IMR-90 (cell line): Measurements from ENCODE around the gene BCL7A. TPM values are rescaled to one million over a fixed set of nuclear protein-coding genes. Genes with fewer than 3 reads are reported as not detected.

Experiments used
- ATAC-seq: fragments of 200-7000 bp; cut with Tn5 transposase; 2 replicates; pipeline ENCODE4 v1.9.1; 2020; ENCODE audit warnings: low read depth, mild to moderate bottlenecking, moderate library complexity
- BruUV-seq: library from RNA; stranded (reverse); fragments of 400-500 nt; replicated peaks from 2 replicates; lab custom pipeline; 2021; lab: Mats Ljungman, UMichigan
- CTCF ChIA-PET: fragments of 300-600 bp; formaldehyde crosslinking; extraction: SDS; loops from one replicate; lab custom pipeline; 2021; ENCODE audit warnings: antibody characterized with exemption; lab: Yijun Ruan, JAX
- POLR2A ChIA-PET: fragments of 300-600 bp; sonication (Branson Sonifier 250); formaldehyde crosslinking; loops from one replicate; lab custom pipeline; 2022; ENCODE audit warnings: antibody characterized with exemption; ENCODE audit not compliant: unreplicated experiment; lab: Charles Lee
- DNase-seq: peaks from one replicate; pipeline ENCODE4 v3.0.0; 2013
- H2AFZ ChIP-seq: replicated peaks from 2 replicates; pipeline ENCODE3; 2013; ENCODE audit warnings: low read length, mild to moderate bottlenecking; ENCODE audit not compliant: poor library complexity
- H2AK5ac ChIP-seq: 2 replicates; pipeline ENCODE4 v1.6.1; 2013; ENCODE audit warnings: low read depth, low read length, inconsistent platforms
- H2AK9ac ChIP-seq: replicated peaks from 2 replicates; pipeline ENCODE3; 2013; ENCODE audit warnings: mild to moderate bottlenecking, low read depth, low read length, moderate library complexity; ENCODE audit not compliant: poor library complexity
- H2BK120ac ChIP-seq: 2 replicates; pipeline ENCODE4 v1.6.1; 2013; ENCODE audit warnings: low read depth, low read length, inconsistent platforms
- H2BK15ac ChIP-seq: 3 replicates; pipeline ENCODE4 v1.6.1; 2013; ENCODE audit warnings: low read depth, low read length, inconsistent platforms
- H2BK20ac ChIP-seq: 2 replicates; pipeline ENCODE4 v1.6.1; 2013; ENCODE audit warnings: low read depth, mild to moderate bottlenecking, inconsistent platforms, low read length, moderate library complexity
- H2BK5ac ChIP-seq: 2 replicates; pipeline ENCODE4 v1.6.1; 2013; ENCODE audit warnings: mild to moderate bottlenecking, low read depth, low read length, inconsistent platforms; ENCODE audit not compliant: poor library complexity, severe bottlenecking
- H3K14ac ChIP-seq: replicated peaks from 2 replicates; pipeline ENCODE4 v1.6.1; 2013; ENCODE audit warnings: low read depth, low read length, inconsistent platforms
- H3K18ac ChIP-seq: 2 replicates; pipeline ENCODE4 v1.6.1; 2013; ENCODE audit warnings: low read depth, low read length, control low read depth
- H3K23ac ChIP-seq: 2 replicates; pipeline ENCODE4 v1.6.1; 2013; ENCODE audit warnings: low read depth, low read length, inconsistent platforms
- H3K27ac ChIP-seq: 2 replicates; pipeline ENCODE4 v1.5.1; 2013; ENCODE audit warnings: mild to moderate bottlenecking, control low read depth, low read length; ENCODE audit not compliant: insufficient read depth
- H3K27me3 ChIP-seq: 2 replicates; pipeline ENCODE4 v1.6.1; 2013; ENCODE audit warnings: low read length; ENCODE audit not compliant: control insufficient read depth, insufficient read depth
- H3K36me3 ChIP-seq: 2 replicates; pipeline ENCODE4 v1.6.1; 2013; ENCODE audit warnings: low read length, mixed read lengths; ENCODE audit not compliant: control insufficient read depth, insufficient read depth
- H3K4ac ChIP-seq: 2 replicates; pipeline ENCODE4 v1.6.1; 2013; ENCODE audit warnings: low read depth, low read length, inconsistent platforms
- H3K4me1 ChIP-seq: 2 replicates; pipeline ENCODE4 v1.6.1; 2013; ENCODE audit warnings: low read length, mixed read lengths; ENCODE audit not compliant: control insufficient read depth, insufficient read depth
- H3K4me2 ChIP-seq: 2 replicates; pipeline ENCODE4 v1.6.1; 2013; ENCODE audit warnings: low read depth, mild to moderate bottlenecking, control low read depth, low read length, moderate library complexity
- H3K4me3 ChIP-seq: 2 replicates; pipeline ENCODE4 v1.5.1; 2013; ENCODE audit warnings: low read depth, mild to moderate bottlenecking, control low read depth, low read length, moderate library complexity; ENCODE audit not compliant: insufficient read depth
- H3K56ac ChIP-seq: 2 replicates; pipeline ENCODE4 v1.6.1; 2013; ENCODE audit warnings: low read length, inconsistent platforms; ENCODE audit not compliant: insufficient read depth; ENCODE audit errors: extremely low read depth
- H3K79me1 ChIP-seq, 2 experiments: 2 replicates each; pipeline ENCODE4 v1.6.1; 2013; ENCODE audit warnings: low read length in 2 of 2, inconsistent platforms in 1 of 2, low read depth in 1 of 2
- H3K9ac ChIP-seq: 2 replicates; pipeline ENCODE4 v1.6.1; 2013; ENCODE audit warnings: low read depth, low read length, control low read depth
- H3K9me1 ChIP-seq: 2 replicates; pipeline ENCODE4 v1.6.1; 2013; ENCODE audit warnings: low read length, inconsistent platforms; ENCODE audit not compliant: insufficient read depth
- H3K9me3 ChIP-seq: 2 replicates; pipeline ENCODE4 v1.6.1; 2013; ENCODE audit warnings: low read length; ENCODE audit not compliant: control insufficient read depth, insufficient read depth
- H4K20me1 ChIP-seq: 2 replicates; pipeline ENCODE4 v1.6.1; 2013; ENCODE audit warnings: low read length, inconsistent platforms; ENCODE audit not compliant: insufficient read depth
- H4K5ac ChIP-seq: 2 replicates; pipeline ENCODE4 v1.6.1; 2013; ENCODE audit warnings: mild to moderate bottlenecking, low read depth, low read length, control low read depth
- H4K8ac ChIP-seq, 2 experiments: 2 replicates each; pipeline ENCODE4 v1.6.1; 2013; ENCODE audit warnings: low read depth in 2 of 2, low read length in 2 of 2, control low read depth in 1 of 2, inconsistent platforms in 1 of 2
- H4K91ac ChIP-seq: 2 replicates; pipeline ENCODE4 v1.6.1; 2013; ENCODE audit warnings: low read depth, low read length, inconsistent platforms; ENCODE audit not compliant: insufficient read depth
- BHLHE40 ChIP-seq: fragments of 150-350 bp; IDR thresholded peaks from 2 replicates; pipeline ENCODE4 v1.6.1; 2016; ENCODE audit warnings: mild to moderate bottlenecking, low read depth, low read length
- CEBPB ChIP-seq: IDR thresholded peaks from 2 replicates; pipeline ENCODE4 v1.6.1; 2012; ENCODE audit warnings: low read depth, low read length, improper control_type of control experiment
- FOS ChIP-seq: fragments of 150-350 bp; IDR thresholded peaks from 2 replicates; pipeline ENCODE4 v1.6.1; 2016; ENCODE audit warnings: low read depth, low read length
- MAFK ChIP-seq: IDR thresholded peaks from 2 replicates; pipeline ENCODE4 v1.6.1; 2012; ENCODE audit warnings: low read depth, low read length, improper control_type of control experiment
- MAZ ChIP-seq: IDR thresholded peaks from 2 replicates; pipeline ENCODE4 v1.6.1; 2012; ENCODE audit warnings: low read depth, mild to moderate bottlenecking, low read length, improper control_type of control experiment, moderate library complexity, borderline replicate concordance
- MXI1 ChIP-seq: IDR thresholded peaks from 2 replicates; pipeline ENCODE4 v1.6.1; 2012; ENCODE audit warnings: low read depth, mild to moderate bottlenecking, low read length, moderate library complexity, borderline replicate concordance
- NFE2L2 ChIP-seq: fragments of 150-350 bp; IDR thresholded peaks from 2 replicates; pipeline ENCODE4 v1.6.1; 2016; ENCODE audit warnings: low read depth, mild to moderate bottlenecking, low read length
- POLR2A ChIP-seq: IDR thresholded peaks from 2 replicates; pipeline ENCODE4 v1.6.1; 2012; ENCODE audit warnings: mild to moderate bottlenecking, low read depth, low read length
- RAD21 ChIP-seq: IDR thresholded peaks from 2 replicates; pipeline ENCODE4 v1.6.1; 2012; ENCODE audit warnings: low read length, improper control_type of control experiment
- RCOR1 ChIP-seq: IDR thresholded peaks from 2 replicates; pipeline ENCODE4 v1.6.1; 2012; ENCODE audit warnings: mild to moderate bottlenecking, low read length, improper control_type of control experiment; ENCODE audit not compliant: insufficient replicate concordance
- RFX5 ChIP-seq: IDR thresholded peaks from 2 replicates; pipeline ENCODE4 v1.8.0; 2012; ENCODE audit warnings: low read depth, mild to moderate bottlenecking, low read length, moderate library complexity
- SMC3 ChIP-seq: fragments of 150-350 bp; IDR thresholded peaks from 2 replicates; pipeline ENCODE4 v1.6.1; 2016; ENCODE audit warnings: low read depth, mild to moderate bottlenecking, antibody characterized with exemption, low read length, moderate library complexity
- WGBS, 2 experiments: methylation state at CpG; one replicate each; pipeline versions ENCODE4 v1.1.5 to v1.1.7; 2013; ENCODE audit warnings: missing lambda C conversion rate in 2 of 2; ENCODE audit not compliant: insufficient read length in 1 of 2; ENCODE audit errors: extremely low coverage in 2 of 2; 5-methylcytosine and 5-hydroxymethylcytosine counted together
- dilution Hi-C: fragments of 300-500 bp; cut with HindIII; formaldehyde crosslinking; loops from one replicate; pipeline ENCODE4 v1.14.3; 2018; ENCODE audit warnings: low sequenced_read_pairs; ENCODE audit not compliant: unreplicated experiment
- in situ Hi-C: fragments of 300-500 bp; cut with MboI; formaldehyde crosslinking; loops from 3 replicates; pipeline ENCODE4 v1.14.3; 2019; ENCODE audit warnings: low sequenced_read_pairs, inconsistent platforms, mixed read lengths
- intact Hi-C: fragments of 100-400 bp; cut with micrococcal nuclease; formaldehyde crosslinking; loops from 2 replicates; pipeline ENCODE4 v1.10.0; 2022
- polyA plus RNA-seq, 3 experiments: library from polyadenylated mRNA; depleted of rRNA; stranded (reverse); fragments of >200 nt; gene quantifications; 2 replicates each; pipeline ENCODE4 v1.2.3, GENCODE V29; 2012; ENCODE audit warnings: low replicate concordance in 1 of 3
- total RNA-seq: library from RNA; depleted of rRNA; stranded (reverse); fragments of >200 nt; gene quantifications from 2 replicates; pipeline ENCODE4 v1.2.3, GENCODE V29; 2012
- TF ChIP-seq, protein P1 (sequence below): fragments of 150-350 bp; IDR thresholded peaks from 2 replicates; pipeline ENCODE4 v1.6.1; 2017; ENCODE audit warnings: mild to moderate bottlenecking, antibody characterized with exemption, low read length, low read depth
- TF ChIP-seq, protein P2 (sequence below): conservative IDR thresholded peaks from 2 replicates; pipeline ENCODE4 v1.5.1; 2012; ENCODE audit warnings: mild to moderate bottlenecking, low read depth, low read length, improper control_type of control experiment
- TF ChIP-seq, protein P3 (sequence below): fragments of 150-350 bp; IDR thresholded peaks from 2 replicates; pipeline ENCODE4 v1.6.1; 2016; ENCODE audit warnings: low read depth, mild to moderate bottlenecking, low read length, moderate library complexity, borderline replicate concordance

The BCL7A gene
- total and polyA plus RNA-seq, 2 of the 4 experiments (the other 2 are of a cell fraction): 5.6 to 7.9 TPM

DNA sequence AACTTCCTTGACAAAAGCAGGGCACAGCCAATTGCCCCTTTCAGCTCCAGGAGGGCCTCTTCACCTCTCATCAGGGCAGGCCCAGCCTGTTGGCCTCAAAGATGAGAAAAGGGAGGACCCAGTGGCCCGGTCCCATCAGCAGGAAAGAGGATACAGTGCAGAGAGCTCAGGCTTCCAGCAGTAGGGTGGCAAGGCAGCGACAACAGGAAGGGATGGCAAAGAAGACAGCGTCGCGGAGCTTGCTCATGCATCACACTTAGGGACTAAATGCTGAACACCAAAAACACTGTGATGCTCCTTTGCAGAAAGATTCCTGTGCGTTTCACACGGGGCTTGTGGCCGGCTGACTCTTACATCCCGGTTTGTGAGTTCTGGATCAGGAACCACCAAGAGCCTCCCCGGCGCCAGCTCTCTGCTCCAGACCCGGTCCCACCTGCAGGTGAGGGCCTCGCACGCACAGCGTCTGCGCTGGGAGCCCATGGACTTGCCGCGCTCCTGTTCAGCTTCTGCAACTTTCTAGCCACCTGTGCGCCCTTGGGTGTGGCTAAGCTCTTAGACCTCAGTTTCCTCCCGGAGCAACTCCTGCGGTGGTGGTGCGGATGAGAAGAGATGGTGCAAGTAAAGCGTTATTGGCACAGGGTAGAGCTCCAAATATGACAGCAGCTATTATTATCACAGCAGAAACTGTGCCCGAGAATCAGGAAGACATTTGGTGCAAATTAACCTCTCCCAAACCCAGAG is 15.3 kb upstream of the BCL7A start:
- BruUV-seq: no TSS peak
- H2BK20ac ChIP-seq: no peak overlapping the region
- no peaks in the 10 kb centered on the region for H3K27me3 ChIP-seq
- no peak overlapping the region for H2BK15ac ChIP-seq
- H3K56ac ChIP-seq: no peak overlapping the region
- no peak for ATAC-seq
- dilution Hi-C loops (no loop called here), in situ Hi-C loops (no loop called here), intact Hi-C loops (no loop called here)
- no peak overlapping the region for H4K8ac ChIP-seq
- H3K18ac ChIP-seq: no peak overlapping the region
- no peak overlapping the region for H3K27ac ChIP-seq
- no peaks in the 10 kb centered on the region for H4K20me1 ChIP-seq
- H4K91ac ChIP-seq: no peak overlapping the region
- H3K4me2 ChIP-seq: no peak overlapping the region
- no peaks in the 10 kb centered on the region for H3K9me3 ChIP-seq
- ChIA-PET CTCF (interaction anchor here (0.6 kb wide), 1 partner anchor 13 kb away, joined by 3 read pairs; no protein-coding TSS in a partner anchor), POLR2A (no interaction called here)
- no peak overlapping the region for H2AFZ ChIP-seq
- H3K4ac ChIP-seq: no peak overlapping the region
- no peaks in the 10 kb centered on the region for H3K36me3 ChIP-seq
- no peak overlapping the region for H3K23ac ChIP-seq
- no peak overlapping the region for H3K14ac ChIP-seq
- no peak overlapping the region for H2BK120ac ChIP-seq
- H2AK5ac ChIP-seq: 0 out of 2 replicates have a peak overlapping the region, but pooled peaks have one; percentile 15
- H3K9me1 ChIP-seq: no peaks in the 10 kb centered on the region
- peak overlapping the region; percentile 37 for H2AK9ac ChIP-seq
- H4K5ac ChIP-seq: no peak overlapping the region
- peaks cover 14% of the 10 kb centered on the region for H3K4me1 ChIP-seq
- H3K79me1 ChIP-seq: no peaks in the 10 kb centered on the region
- H3K4me3 ChIP-seq: no peak overlapping the region
- H2BK5ac ChIP-seq: no peak overlapping the region
- 90% methylated on average over 16 of the region's 24 CpGs; no CpG with 5 or more reads in 1 of the 2 experiments for WGBS, 2 experiments
- H3K9ac ChIP-seq: no peak overlapping the region
- DNase-seq: no peak
- TF ChIP-seq CEBPB (no peak), MAZ (no peak), BHLHE40 (no peak), NFE2L2 (no peak), MAFK (no peak), MXI1 (no peak), RFX5 (no peak), POLR2A (no peak), FOS (no peak), RAD21 (no peak), SMC3 (no peak), RCOR1 (no peak)
- TF ChIP-seq, protein P1, sequence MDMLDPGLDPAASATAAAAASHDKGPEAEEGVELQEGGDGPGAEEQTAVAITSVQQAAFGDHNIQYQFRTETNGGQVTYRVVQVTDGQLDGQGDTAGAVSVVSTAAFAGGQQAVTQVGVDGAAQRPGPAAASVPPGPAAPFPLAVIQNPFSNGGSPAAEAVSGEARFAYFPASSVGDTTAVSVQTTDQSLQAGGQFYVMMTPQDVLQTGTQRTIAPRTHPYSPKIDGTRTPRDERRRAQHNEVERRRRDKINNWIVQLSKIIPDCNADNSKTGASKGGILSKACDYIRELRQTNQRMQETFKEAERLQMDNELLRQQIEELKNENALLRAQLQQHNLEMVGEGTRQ: no peak
- TF ChIP-seq, protein P2, sequence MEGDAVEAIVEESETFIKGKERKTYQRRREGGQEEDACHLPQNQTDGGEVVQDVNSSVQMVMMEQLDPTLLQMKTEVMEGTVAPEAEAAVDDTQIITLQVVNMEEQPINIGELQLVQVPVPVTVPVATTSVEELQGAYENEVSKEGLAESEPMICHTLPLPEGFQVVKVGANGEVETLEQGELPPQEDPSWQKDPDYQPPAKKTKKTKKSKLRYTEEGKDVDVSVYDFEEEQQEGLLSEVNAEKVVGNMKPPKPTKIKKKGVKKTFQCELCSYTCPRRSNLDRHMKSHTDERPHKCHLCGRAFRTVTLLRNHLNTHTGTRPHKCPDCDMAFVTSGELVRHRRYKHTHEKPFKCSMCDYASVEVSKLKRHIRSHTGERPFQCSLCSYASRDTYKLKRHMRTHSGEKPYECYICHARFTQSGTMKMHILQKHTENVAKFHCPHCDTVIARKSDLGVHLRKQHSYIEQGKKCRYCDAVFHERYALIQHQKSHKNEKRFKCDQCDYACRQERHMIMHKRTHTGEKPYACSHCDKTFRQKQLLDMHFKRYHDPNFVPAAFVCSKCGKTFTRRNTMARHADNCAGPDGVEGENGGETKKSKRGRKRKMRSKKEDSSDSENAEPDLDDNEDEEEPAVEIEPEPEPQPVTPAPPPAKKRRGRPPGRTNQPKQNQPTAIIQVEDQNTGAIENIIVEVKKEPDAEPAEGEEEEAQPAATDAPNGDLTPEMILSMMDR: no peak
- TF ChIP-seq, protein P3, sequence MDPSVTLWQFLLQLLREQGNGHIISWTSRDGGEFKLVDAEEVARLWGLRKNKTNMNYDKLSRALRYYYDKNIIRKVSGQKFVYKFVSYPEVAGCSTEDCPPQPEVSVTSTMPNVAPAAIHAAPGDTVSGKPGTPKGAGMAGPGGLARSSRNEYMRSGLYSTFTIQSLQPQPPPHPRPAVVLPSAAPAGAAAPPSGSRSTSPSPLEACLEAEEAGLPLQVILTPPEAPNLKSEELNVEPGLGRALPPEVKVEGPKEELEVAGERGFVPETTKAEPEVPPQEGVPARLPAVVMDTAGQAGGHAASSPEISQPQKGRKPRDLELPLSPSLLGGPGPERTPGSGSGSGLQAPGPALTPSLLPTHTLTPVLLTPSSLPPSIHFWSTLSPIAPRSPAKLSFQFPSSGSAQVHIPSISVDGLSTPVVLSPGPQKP: no peak
